ENCODE data around the gene TSPAN13. TPM values are rescaled to one million over a fixed set of nuclear protein-coding genes. Genes with fewer than 3 reads are reported as not detected.

TSPAN13 gene
- total RNA-seq: 64.4 and 69.8 TPM in 2 replicates

- DNase-seq: peak; percentile 82
These were observed at the start of gene TSPAN13 for GRCh38 chr7:16753102-16753931. Gene TSPAN13 (plus strand): TSS chr7:16753755. CDS start chr7:16753968, 213 bp downstream.

- no peak for DNase-seq
These were observed 45.0 kb upstream of the TSPAN13 start for GRCh38 chr7:16708511-16708910.

- DNase-seq: peak; percentile 52
These were observed 44.6 kb upstream of the TSPAN13 start for GRCh38 chr7:16708980-16709379.

- DNase-seq: no peak
These were observed 42.9 kb upstream of the TSPAN13 start for GRCh38 chr7:16710651-16711050.

- no peak for DNase-seq
These were observed 41.8 kb upstream of the TSPAN13 start for GRCh38 chr7:16711730-16712129.

- no peak for DNase-seq
These were observed 40.6 kb upstream of the TSPAN13 start for GRCh38 chr7:16712916-16713315.

DNA sequence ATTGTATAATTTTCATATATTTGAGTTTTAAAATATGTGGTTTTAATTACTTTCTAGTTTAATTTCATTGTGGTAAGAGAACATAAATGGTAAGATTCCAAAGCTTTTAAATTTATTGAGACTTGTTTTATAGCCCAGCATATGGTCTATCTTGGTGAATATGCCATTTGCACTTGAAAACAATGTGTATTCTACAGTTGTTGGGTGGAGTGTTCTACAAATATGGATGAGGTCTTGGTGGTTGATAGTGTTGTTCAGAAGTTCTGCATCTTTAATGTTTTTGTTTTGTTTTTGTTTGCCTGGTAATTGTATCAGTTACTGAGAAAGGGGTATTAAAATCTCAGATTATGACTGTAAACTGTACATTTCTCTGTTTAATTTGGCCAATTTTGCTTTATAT, 37.6 kb upstream of the TSPAN13 start:
- no peak for DNase-seq

DNA sequence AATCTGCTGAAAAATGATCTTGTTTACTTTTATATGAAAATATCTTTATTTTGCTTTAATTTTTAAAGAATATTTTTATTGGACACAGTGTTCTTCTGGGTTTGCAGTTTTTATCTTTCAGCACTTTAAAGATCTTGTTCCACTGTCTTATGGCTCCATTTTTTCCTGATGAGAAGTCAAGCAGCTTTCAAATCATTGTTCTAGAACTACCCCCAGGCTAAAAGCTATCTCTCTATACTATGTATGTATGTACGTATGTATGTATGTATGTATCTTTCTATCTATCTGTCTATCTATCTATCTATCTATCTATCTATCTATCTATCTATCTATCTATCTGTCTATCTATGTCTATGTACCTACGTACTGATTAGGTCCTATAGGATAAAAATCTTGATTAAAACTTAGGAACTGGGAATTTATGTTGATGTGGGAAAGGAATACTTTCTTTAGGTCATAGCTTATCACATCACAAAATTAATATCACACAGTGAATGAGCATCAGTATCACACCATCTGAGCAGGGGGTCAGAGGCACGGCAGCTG, 35.4 kb upstream of the TSPAN13 start:
- no peak for DNase-seq

DNA sequence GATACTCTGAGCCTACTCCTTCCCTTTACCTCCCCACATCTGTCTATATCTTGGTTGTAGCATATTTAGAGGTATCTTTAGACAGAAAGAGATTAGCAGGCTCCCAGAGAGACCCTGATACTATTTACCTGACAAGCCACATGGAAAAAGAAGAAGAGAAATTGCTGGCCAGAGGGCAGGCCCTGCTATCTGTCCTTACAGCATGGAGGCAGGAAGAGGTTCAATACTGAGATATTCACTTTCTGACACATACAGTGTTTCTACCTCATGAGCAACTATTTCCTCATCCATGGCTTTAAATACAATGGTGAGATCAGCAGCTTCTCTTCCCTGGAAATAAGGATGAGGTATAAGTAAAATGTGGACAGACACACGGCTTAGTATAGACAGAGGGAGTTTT, 33.9 kb upstream of the TSPAN13 start:
- no peak for DNase-seq

DNA sequence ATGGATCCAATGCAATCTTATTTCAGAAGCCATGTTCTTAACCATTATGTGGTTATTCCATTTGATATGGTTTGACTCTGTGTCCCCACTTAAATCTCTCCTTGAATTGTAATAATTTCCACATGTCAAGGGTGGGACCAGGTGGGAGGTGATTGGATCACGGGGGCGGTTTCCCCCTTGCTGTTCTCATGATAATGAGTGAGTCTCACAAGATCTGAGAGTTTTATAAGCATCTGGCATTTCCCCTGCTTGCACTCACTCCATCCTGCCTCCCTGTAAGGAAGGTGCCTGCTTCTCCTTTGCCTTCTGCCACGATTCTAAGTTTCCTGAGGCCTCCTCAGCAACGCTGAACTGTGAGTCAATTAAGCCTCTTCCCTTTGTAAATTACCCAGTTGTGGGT, 32.0 kb upstream of the TSPAN13 start:
- DNase-seq: no peak

GRCh38 chr7:16724344-16724743, 29.2 kb upstream of the TSPAN13 start:
- DNase-seq: no peak

- DNase-seq: no peak
These were observed 27.4 kb upstream of the TSPAN13 start for GRCh38 chr7:16726189-16726588.

- DNase-seq: no peak
These were observed 25.8 kb upstream of the TSPAN13 start for GRCh38 chr7:16727736-16728135.

DNA sequence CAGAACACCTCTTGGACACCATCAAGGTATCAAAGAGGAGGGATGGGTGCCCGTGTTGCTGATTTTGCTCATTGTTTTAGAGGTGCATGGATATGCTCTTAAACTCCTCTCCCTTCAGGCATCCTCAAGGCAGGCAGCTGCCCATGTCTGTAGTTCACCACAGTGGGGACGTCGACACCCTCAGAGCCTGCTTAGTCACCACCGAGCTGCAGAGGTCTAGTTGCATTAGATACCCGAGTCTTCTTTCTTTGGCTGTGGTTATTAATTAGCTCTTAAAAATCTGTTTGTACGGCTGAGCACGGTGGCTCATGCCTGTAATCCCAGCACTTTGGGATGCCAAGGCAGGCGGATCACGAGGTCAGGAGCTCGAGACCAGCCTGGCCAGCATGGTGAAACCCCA, 24.7 kb upstream of the TSPAN13 start:
- no peak for DNase-seq

- no peak for DNase-seq
These were observed 24.0 kb upstream of the TSPAN13 start for GRCh38 chr7:16729541-16729940.

GRCh38 chr7:16730937-16731336, 22.6 kb upstream of the TSPAN13 start:
- DNase-seq: no peak

- DNase-seq: no peak
These were observed 20.7 kb upstream of the TSPAN13 start for GRCh38 chr7:16732828-16733227.

GRCh38 chr7:16734148-16734726, 19.3 kb upstream of the TSPAN13 start:
- DNase-seq: no peak

GRCh38 chr7:16735020-16735419, 18.5 kb upstream of the TSPAN13 start:
- no peak for DNase-seq

DNA sequence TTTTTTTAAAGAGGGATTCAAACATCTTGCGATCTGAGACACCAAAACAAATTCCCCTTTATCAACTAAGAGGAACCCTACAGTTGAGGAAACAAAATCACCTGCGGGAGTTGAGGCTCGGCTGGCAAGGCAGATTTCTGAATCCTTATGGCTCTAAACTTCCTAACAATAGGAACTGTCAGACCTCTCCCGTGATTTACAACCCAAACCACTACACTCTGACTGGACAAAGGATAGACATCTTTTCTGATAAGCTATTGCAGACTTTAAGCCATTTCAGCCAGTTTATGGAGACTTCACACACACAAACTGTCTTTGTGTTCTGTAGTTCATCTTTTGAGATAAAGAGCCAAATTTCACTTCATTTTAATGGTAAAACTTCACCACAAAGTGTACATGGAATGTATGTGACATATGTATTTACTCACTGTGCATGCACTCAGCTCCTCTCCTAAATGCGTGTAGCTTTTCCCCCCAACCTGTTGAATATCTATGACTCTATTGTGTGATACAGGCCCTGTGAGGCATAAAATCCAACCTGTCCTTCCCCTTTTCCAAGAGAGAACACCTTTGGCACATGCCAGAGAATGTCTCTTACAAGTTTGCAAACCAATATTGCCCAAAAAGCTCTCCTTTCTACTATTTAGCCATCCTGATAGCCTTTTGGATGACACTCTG, 15.4 kb upstream of the TSPAN13 start:
- DNase-seq: no peak

GRCh38 chr7:16739863-16740622, 13.5 kb upstream of the TSPAN13 start:
- peak; percentile 61 for DNase-seq

GRCh38 chr7:16740623-16740953, 13.0 kb upstream of the TSPAN13 start:
- no peak for DNase-seq

GRCh38 chr7:16740996-16741395, 12.6 kb upstream of the TSPAN13 start:
- no peak for DNase-seq

All from dermis blood vessel endothelial cell (primary cell).